Astrocyte of the cerebellum (primary cell): ENCODE measurements around the gene HDAC4.

Experiments
- DNase-seq: peaks from one replicate; pipeline ENCODE4 v3.0.0-alpha.2; 2011; ENCODE audit warnings: low read depth
- H3K4me3 ChIP-seq: 2 replicates; pipeline ENCODE4 v1.5.1; 2011; ENCODE audit warnings: mild to moderate bottlenecking, low read depth, low read length, moderate library complexity
- CTCF ChIP-seq: IDR thresholded peaks from 2 replicates; pipeline ENCODE4 v1.5.1; 2012; ENCODE audit warnings: low read length, low read depth, moderate library complexity, mild to moderate bottlenecking; ENCODE audit errors: missing control alignments
- in situ Hi-C: cut with HindIII; loops from 2 replicates; pipeline ENCODE4 v1.10.0; 2017; ENCODE audit warnings: low sequenced_read_pairs

Gene HDAC4

GRCh38 chr2:239202836-239203235 is 198.0 kb downstream of the HDAC4 start:
- in situ Hi-C loops = no loop called here
- H3K4me3 ChIP-seq = no peak overlapping the region
- TF ChIP-seq CTCF = no peak
- no peak for DNase-seq

- no peak overlapping the region for H3K4me3 ChIP-seq
- TF ChIP-seq CTCF = no peak
- no peak for DNase-seq
- in situ Hi-C loops = no loop called here
Measured at GRCh38 chr2:239202343-239202742, 198.5 kb downstream of the HDAC4 start.

- no peak overlapping the region for H3K4me3 ChIP-seq
- no peak for DNase-seq
- in situ Hi-C loops = no loop called here
Measured at GRCh38 chr2:239201884-239202283, 198.9 kb downstream of the HDAC4 start.

GRCh38 chr2:239201531-239201876 is 199.3 kb downstream of the HDAC4 start:
- DNase-seq = no peak
- in situ Hi-C loops = no loop called here

More at GRCh38 chr2:239201884-239202283, 198.9 kb downstream of the HDAC4 start:
- no peak for TF ChIP-seq CTCF

GRCh38 chr2:239200646-239201530 is 199.9 kb downstream of the HDAC4 start:
- TF ChIP-seq CTCF = no peak
- H3K4me3 ChIP-seq = no peak overlapping the region
- in situ Hi-C loops = no loop called here
- DNase-seq = no peak

More at GRCh38 chr2:239201531-239201876, 199.3 kb downstream of the HDAC4 start:
- no peak for TF ChIP-seq CTCF
- no peak overlapping the region for H3K4me3 ChIP-seq

GRCh38 chr2:239199041-239199768 is 201.6 kb downstream of the HDAC4 start:
- H3K4me3 ChIP-seq = no peak overlapping the region
- in situ Hi-C loops = no loop called here
- no peak for DNase-seq
- no peak for TF ChIP-seq CTCF
